Effector memory CD4-positive, alpha-beta T cell (primary cell): ENCODE results near the gene TMCC2.

Source experiments
- DNase-seq, 3 donors: peaks; one replicate each; pipeline ENCODE4 v3.0.0-alpha.2; 2020
- H3K27ac ChIP-seq: 2 replicates; pipeline ENCODE4 v1.7.0; 2013; ENCODE audit warnings: mild to moderate bottlenecking, low read length, moderate library complexity; ENCODE audit not compliant: insufficient read depth, poor library complexity, severe bottlenecking
- H3K27me3 ChIP-seq: replicated peaks from 2 replicates; pipeline ENCODE4 v1.7.0; 2013; ENCODE audit warnings: mild to moderate bottlenecking, low read length; ENCODE audit not compliant: insufficient read depth, control insufficient read depth, poor library complexity, severe bottlenecking
- H3K36me3 ChIP-seq: 2 replicates; pipeline ENCODE4 v1.7.0; 2013; ENCODE audit warnings: mild to moderate bottlenecking, low read length, moderate library complexity; ENCODE audit not compliant: control insufficient read depth, insufficient read depth
- H3K4me1 ChIP-seq: 2 replicates; pipeline ENCODE4 v1.7.0; 2013; ENCODE audit warnings: low read length, mild to moderate bottlenecking; ENCODE audit not compliant: control insufficient read depth, insufficient read depth, poor library complexity, severe bottlenecking
- H3K4me3 ChIP-seq: 2 replicates; pipeline ENCODE4 v1.7.0; 2013; ENCODE audit warnings: low read length, low read depth, mild to moderate bottlenecking; ENCODE audit not compliant: insufficient read depth, poor library complexity, severe bottlenecking
- H3K9me3 ChIP-seq: 2 replicates; pipeline ENCODE4 v1.7.0; 2013; ENCODE audit warnings: mild to moderate bottlenecking, low read length, moderate library complexity; ENCODE audit not compliant: control insufficient read depth

TMCC2 gene

GRCh38 chr1:205258719-205259118 is 31.0 kb downstream of the TMCC2 start:
- H3K4me1 ChIP-seq, result no peaks in the 10 kb centered on the region
- DNase-seq, result no peak

GRCh38 chr1:205259324-205259832 is 31.6 kb downstream of the TMCC2 start:
- Histone ChIP-seq H3K4me3 (no peak overlapping the region), H3K27ac (no peak overlapping the region), H3K4me1 (no peaks in the 10 kb centered on the region), H3K27me3 (no peaks in the 10 kb centered on the region), H3K9me3 (no peaks in the 10 kb centered on the region), H3K36me3 (no peaks in the 10 kb centered on the region)
- DNase-seq, result no peak

More at GRCh38 chr1:205258719-205259118, 31.0 kb downstream of the TMCC2 start:
- H3K36me3 ChIP-seq, result no peaks in the 10 kb centered on the region
- no peak overlapping the region for H3K4me3 ChIP-seq
- no peaks in the 10 kb centered on the region for H3K9me3 ChIP-seq
- H3K27me3 ChIP-seq, result no peaks in the 10 kb centered on the region
- no peak overlapping the region for H3K27ac ChIP-seq

GRCh38 chr1:205259998-205260397 is 32.3 kb downstream of the TMCC2 start:
- DNase-seq, result no peak
- Histone ChIP-seq H3K27me3 (no peaks in the 10 kb centered on the region), H3K4me1 (no peaks in the 10 kb centered on the region), H3K36me3 (no peaks in the 10 kb centered on the region), H3K4me3 (no peak overlapping the region), H3K27ac (no peak overlapping the region), H3K9me3 (no peaks in the 10 kb centered on the region)

- no peak overlapping the region for H3K4me3 ChIP-seq
- H3K27ac ChIP-seq, result no peak overlapping the region
- no peaks in the 10 kb centered on the region for H3K27me3 ChIP-seq
- no peaks in the 10 kb centered on the region for H3K4me1 ChIP-seq
- no peaks in the 10 kb centered on the region for H3K36me3 ChIP-seq
- DNase-seq, result no peak
- no peaks in the 10 kb centered on the region for H3K9me3 ChIP-seq
These were observed 33.4 kb downstream of the TMCC2 start for GRCh38 chr1:205260948-205261732.

- no peaks in the 10 kb centered on the region for H3K36me3 ChIP-seq
- H3K9me3 ChIP-seq, result no peaks in the 10 kb centered on the region
- no peak for DNase-seq
- no peaks in the 10 kb centered on the region for H3K27me3 ChIP-seq
- H3K4me1 ChIP-seq, result no peaks in the 10 kb centered on the region
- no peak overlapping the region for H3K4me3 ChIP-seq
- H3K27ac ChIP-seq, result no peak overlapping the region
These were observed 34.4 kb downstream of the TMCC2 start for GRCh38 chr1:205261946-205262691.

GRCh38 chr1:205262731-205263171 is 35.0 kb downstream of the TMCC2 start:
- Histone ChIP-seq H3K36me3 (no peaks in the 10 kb centered on the region), H3K4me1 (no peaks in the 10 kb centered on the region), H3K4me3 (no peak overlapping the region), H3K27me3 (no peaks in the 10 kb centered on the region), H3K9me3 (no peaks in the 10 kb centered on the region), H3K27ac (no peak overlapping the region)
- no peak for DNase-seq

GRCh38 chr1:205263580-205264190 is 35.9 kb downstream of the TMCC2 start:
- no peak for DNase-seq
- Histone ChIP-seq H3K27ac (no peak overlapping the region), H3K27me3 (no peaks in the 10 kb centered on the region), H3K36me3 (no peaks in the 10 kb centered on the region), H3K4me1 (no peaks in the 10 kb centered on the region), H3K4me3 (no peak overlapping the region), H3K9me3 (no peaks in the 10 kb centered on the region)

- Histone ChIP-seq H3K27ac (no peak overlapping the region), H3K4me3 (no peak overlapping the region), H3K27me3 (no peaks in the 10 kb centered on the region), H3K36me3 (no peaks in the 10 kb centered on the region), H3K9me3 (no peaks in the 10 kb centered on the region), H3K4me1 (no peaks in the 10 kb centered on the region)
- DNase-seq, result no peak
These were observed 39.0 kb downstream of the TMCC2 start for GRCh38 chr1:205266611-205267305.

- DNase-seq, result no peak
- Histone ChIP-seq H3K4me3 (no peak overlapping the region), H3K4me1 (no peaks in the 10 kb centered on the region), H3K9me3 (no peaks in the 10 kb centered on the region), H3K27ac (no peak overlapping the region), H3K36me3 (no peaks in the 10 kb centered on the region), H3K27me3 (no peaks in the 10 kb centered on the region)
These were observed 39.7 kb downstream of the TMCC2 start for GRCh38 chr1:205267306-205267902.
